Measurements from ENCODE around the gene AGTR1.

DNA sequence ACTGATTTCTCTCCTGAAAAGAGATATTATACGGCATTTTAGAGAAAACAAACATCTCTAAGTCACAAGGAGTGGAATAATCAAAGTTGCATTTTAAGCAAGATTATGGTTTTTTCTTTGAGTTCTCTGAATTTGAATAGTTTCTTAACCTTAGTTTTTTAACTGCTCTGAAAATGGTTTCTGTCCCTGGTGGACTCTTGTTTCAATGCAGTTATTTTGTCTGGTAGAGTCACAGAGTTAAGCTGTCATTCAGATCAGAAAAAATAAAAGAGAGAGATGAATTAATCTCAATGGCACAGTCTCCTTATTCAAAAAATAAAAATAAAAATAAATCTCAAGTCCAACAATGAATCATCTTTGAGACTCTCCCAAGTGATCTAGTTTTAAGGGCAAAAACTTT lies 19.0 kb downstream of the AGTR1 start:
- TF ChIP-seq CTCF (IDR thresholded peaks at IDR 0.05) = no peak
- no peak for TF ChIP-seq POLR2A (IDR thresholded peaks at IDR 0.05)
